GM13977 (cell line): ENCODE measurements around the gene CYREN.

ENCODE experiments used
- DNase-seq: peaks from one replicate; pipeline ENCODE4 v3.0.0; 2012; ENCODE audit warnings: low spot score
- in situ Hi-C: fragments of 300-500 bp; cut with MboI; formaldehyde crosslinking; loops from one replicate; pipeline ENCODE4 v1.12.0; 2022; ENCODE audit warnings: low sequenced_read_pairs, low pct_unique_long_range_greater_than_20kb, mixed read lengths, inconsistent platforms; ENCODE audit not compliant: unreplicated experiment
- TF ChIP-seq, protein P1 (sequence below): IDR thresholded peaks from 2 replicates; pipeline ENCODE4 v1.5.1; 2012; ENCODE audit warnings: mild to moderate bottlenecking, control low read depth; ENCODE audit not compliant: insufficient read depth; ENCODE audit errors: extremely low read depth, missing control alignments

The CYREN gene

DNA sequence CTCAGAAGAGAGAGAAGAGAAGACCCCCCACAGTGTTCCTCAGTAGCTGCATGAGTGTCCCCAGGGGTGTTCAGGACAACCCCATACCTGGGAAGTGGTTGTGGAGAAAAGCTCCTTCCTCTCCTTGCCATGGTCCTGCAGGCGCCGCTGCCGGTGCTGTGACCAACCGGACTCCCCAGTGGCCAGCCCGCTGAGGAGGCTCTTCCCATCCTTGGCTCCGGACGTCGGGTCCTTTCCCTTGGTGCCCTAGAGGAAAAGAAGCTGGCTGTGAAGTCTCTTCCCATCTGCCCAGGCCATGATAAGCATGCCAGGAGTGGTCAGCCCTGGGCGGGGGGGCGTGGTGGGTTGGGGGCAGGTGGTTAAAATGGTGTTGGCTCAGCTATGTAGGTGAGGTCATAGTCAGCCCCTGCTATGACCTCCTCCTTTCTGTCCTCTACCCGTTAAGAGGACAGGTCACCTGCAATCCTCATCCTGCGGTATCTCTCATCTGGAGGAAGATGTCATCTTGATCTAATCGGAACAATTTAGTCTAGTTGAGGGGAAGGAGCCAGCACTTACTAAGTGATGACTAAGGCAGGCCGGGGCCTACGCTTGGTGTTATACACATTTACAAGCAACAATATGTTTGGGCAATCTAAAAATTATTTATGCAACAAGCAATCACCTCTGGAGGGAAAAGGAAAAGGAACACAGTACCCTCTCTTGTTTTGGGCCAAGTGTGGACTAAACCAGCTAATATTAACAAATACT is 27.6 kb upstream of the CYREN start:
- TF ChIP-seq, protein P1, sequence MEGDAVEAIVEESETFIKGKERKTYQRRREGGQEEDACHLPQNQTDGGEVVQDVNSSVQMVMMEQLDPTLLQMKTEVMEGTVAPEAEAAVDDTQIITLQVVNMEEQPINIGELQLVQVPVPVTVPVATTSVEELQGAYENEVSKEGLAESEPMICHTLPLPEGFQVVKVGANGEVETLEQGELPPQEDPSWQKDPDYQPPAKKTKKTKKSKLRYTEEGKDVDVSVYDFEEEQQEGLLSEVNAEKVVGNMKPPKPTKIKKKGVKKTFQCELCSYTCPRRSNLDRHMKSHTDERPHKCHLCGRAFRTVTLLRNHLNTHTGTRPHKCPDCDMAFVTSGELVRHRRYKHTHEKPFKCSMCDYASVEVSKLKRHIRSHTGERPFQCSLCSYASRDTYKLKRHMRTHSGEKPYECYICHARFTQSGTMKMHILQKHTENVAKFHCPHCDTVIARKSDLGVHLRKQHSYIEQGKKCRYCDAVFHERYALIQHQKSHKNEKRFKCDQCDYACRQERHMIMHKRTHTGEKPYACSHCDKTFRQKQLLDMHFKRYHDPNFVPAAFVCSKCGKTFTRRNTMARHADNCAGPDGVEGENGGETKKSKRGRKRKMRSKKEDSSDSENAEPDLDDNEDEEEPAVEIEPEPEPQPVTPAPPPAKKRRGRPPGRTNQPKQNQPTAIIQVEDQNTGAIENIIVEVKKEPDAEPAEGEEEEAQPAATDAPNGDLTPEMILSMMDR, result no peak
- in situ Hi-C loops, result no loop called here
- DNase-seq, result no peak

DNA sequence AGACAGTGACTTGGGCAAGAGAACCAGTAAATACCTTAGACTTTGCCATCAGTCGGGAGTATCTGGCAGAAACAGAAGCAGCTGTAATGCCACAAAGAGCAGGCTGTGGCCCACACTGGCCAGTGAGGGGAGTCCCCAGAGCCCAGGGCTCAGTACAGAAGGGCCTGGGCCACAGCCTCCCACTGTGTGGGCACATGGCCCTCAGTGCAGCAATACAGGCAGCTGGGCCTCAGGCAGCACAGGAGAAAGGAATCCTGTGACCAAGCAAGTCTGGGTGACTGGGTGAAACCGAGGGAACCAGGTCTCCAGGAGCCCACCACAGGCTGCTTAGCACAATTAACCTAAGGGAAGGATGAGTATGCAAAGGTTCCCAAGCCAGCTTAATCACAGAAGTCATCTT is 26.8 kb upstream of the CYREN start:
- DNase-seq, result no peak
- TF ChIP-seq, protein P1, result no peak
- in situ Hi-C loops, result no loop called here

DNA sequence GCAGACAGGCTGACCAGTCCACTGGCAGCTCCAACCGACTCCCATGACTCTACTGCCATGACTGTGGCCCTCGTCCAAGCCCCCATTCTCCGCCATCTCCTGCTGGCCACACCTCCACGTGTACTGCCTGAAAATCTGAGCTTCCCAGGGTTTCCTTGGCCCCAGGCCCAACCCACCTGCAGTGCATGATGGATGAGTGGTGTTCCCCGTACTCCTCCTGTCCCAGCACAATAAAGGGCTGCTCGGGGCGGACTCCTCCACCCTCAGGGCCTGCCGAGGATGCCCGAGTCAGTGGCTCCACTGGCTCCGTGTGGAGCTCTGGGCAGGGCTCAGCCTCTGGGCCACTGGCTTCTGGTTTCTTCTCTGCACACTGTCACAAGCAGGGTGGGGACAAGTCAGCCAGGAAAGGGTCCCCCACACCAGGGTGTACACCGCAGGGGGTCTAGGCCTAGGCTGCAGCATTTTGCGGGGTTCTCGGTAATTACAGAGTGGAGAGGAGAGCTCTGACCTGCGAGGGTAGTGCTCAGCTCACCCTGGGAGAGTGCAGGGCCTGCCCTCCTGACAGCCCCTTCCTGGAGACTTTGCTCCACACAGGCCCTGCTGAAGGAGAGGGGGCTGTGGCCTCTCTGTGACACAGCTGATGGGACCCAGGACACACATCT is 25.6 kb upstream of the CYREN start:
- no peak for DNase-seq
- in situ Hi-C loops, result no loop called here
- TF ChIP-seq, protein P1, result no peak

DNA sequence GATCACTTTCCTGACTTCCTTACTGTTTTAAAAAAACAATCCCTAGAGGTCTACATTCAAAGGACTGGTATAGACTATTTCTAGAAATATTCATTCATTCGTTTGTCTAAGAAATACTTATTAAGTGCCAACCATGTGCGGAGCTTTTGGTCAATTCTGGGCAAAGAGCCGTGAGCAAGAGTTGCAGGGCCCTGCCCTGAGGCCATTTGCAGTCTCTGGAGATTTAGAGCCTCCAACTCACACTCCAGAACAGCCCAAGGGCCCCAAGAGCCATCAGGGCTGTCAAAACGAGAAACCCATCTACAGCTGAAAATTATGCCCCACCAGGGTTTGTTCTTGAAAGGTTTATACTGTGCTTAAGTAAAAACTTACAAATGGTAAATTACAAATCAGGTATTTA is 24.6 kb upstream of the CYREN start:
- in situ Hi-C loops, result no loop called here
- DNase-seq, result no peak
- TF ChIP-seq, protein P1, result no peak

DNA sequence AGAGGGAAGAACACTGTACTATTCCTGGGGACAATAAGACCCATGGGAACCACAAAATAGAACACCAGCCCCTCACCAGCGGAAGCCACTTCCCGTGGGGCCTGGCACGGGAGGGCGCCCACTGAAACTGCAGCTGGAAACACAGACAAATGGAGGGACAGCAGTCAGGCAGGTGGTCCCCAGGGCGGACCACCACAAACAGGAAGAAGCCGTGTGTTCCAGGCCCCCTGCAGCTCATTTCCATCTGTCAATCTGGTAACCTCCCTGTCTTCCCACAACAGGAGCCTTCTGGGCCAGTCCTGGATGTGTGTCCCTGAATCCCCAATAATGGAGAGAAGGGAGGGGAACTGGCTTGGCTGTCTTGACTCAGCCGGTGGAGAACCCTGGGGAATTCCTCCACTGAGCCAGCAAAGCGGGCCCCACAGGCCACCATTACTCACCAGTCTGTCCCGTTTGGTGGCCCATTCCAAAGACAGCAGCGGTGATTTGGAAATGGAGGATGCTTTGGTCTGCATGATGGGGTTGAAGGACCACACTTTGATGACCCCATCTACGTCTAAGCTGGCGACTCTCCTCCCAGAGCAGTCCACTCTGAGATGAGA is 24.1 kb upstream of the CYREN start:
- in situ Hi-C loops, result no loop called here
- TF ChIP-seq, protein P1, result no peak
- no peak for DNase-seq

DNA sequence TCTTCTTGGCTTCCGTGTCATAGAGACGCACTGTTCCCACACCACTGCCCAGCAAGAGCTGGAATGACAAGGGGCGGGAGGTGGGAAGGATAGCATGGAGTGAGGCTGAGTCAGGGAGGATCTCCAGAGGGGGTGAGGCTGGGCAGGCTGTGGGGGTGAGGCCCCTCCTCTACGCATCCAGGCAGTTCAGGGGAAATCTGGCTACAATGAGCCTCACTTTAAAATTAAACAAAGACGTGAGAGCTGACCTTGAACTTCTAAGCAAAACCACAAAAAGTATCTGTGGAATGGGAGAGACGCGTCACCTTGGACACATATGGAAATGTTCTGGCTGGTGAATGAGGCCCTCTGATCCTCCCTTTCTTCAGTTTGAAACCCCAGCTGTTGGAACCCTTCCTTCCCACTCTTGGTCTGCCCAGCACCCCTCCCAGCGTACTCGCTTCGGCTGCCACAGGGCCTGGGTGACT is 23.1 kb upstream of the CYREN start:
- DNase-seq, result no peak
- TF ChIP-seq, protein P1, result no peak
- in situ Hi-C loops, result no loop called here
